GM20431 (cell line): ENCODE measurements around the gene MAGI3.
"Not testable (repeated sequence)": the region's sequence is repeated elsewhere in the genome, so short reads cannot be mapped to it uniquely, and the experiment has no call there.

Source experiments
- in situ Hi-C: fragments of 300-500 bp; cut with MseI, MboI; formaldehyde crosslinking; loops from one replicate; pipeline ENCODE4 v1.15.0; 2020; ENCODE audit warnings: low sequenced_read_pairs; ENCODE audit not compliant: unreplicated experiment

Gene MAGI3

DNA sequence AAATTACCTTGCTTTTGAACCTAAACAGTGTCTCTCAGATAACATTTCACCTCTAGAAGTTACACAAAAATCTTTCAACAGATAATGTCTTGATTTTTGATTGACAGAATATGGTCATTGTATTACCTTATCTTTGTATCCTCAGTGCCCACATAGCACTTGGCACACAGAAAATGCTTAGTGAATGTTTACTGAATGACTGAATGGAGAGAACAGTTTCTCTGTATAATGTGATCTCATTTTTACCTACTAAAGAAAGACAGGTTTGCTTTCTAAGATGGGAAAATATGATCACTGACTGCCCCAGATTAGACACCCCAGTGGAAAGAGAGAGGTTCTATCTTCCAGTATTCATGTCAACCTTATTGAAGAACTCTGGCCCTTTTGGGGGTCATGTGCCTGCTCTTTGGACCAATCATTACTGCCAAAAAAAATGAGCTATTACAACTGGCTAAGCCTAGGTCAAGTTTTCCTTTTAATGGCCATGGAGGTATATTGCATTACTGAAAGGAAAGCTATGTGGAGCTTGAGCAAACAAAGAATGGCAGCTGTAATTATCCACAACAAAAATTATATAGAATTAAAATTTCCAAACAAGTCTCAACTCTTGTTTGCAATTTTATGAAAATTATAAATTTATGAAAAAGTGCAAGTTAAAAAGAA is 117.4 kb downstream of the MAGI3 start:
- in situ Hi-C loops: no loop called here

DNA sequence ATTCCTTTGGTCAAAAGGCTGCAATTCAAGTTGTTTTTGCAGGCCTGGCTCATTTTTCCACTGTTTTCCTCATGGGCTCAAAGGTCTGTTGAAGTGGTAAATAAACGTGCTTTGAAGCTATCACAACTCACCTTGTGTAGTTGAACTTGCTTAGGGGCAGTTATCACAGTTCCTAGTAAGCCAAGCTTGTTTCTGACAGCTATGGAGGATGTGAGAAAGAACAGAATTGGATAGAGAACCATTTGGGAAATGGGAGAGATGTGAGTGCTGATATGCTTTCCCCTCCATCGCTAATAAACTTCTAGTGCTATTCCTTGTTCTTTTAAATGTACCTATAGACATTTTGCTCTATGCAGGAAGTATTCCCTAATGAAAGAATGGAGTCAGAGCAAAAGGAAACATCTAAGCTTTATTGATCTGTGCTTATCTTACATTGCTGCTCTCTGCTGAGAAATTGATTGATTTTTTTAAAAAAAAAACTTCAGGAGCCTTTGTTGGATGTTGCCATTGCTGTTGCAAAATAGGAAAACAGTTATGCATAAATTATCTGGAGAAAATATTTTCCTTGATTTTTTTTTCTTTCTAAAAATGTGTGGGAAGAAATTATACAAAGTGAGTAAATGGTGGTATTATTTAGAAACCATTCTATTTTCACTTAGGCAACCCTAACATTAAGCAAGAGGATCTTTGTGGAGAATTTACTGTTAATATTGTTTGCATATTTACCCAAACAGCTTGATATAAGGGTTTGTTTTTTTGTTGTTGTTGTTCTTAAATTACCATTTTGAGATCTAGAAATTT is 118.2 kb downstream of the MAGI3 start:
- in situ Hi-C loops: no loop called here

DNA sequence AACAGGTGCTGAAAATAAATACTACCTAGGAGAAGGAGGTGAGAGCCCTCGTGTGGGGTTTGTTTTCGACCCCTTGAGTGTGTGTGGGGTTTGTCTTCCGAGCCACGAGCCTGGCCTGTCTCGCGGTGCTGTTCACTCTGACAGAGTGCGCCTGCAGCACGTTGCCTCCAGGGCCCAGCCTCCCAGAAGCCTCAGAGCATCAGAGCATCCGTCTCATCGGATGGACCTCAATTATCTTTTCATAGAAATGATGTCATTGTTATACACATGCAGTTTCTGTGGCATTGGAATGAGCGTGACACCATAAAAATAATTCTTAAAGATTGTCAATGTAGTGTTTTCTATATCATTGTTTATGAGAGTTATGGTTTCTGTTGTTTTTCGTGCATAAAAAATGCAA is 119.5 kb downstream of the MAGI3 start:
- in situ Hi-C loops: not testable (repeated sequence)

DNA sequence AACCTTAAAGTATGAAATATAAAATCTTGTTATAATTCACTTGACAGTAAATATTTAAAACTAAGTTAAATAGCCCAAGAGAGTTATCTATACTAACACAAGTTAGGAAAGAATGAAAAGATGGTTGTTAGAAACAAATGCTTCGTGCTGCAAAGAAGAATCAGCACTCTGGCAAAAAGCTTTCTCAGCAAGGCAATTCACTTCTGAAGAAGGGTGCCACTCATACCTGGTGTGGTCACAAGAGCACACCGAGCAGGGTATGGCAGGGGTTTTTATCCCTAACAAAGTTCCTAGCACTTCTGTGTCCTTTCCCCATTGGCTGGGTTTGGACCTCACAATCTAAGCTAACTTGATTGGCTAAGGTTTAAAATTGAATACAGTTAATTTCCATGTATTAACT is 121.0 kb downstream of the MAGI3 start:
- in situ Hi-C loops: no loop called here

DNA sequence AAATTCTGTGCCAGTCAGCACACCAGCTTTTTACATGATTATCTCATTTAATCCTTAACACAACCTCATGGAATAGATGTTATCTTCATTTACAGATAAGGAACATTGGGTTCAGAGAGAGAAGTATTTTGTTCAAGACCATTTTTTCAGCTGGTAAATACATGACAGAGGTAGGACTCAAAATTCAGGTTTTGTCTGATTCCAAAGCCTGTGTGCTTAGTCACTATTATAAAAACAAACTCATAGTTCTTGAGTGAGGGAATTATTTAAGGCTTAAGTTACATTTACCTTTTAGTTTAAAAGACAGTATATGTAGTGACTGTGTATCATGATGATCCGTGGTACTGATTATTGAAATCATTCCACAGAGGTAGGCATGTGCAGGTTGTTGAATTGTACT is 125.2 kb downstream of the MAGI3 start:
- in situ Hi-C loops: no loop called here

DNA sequence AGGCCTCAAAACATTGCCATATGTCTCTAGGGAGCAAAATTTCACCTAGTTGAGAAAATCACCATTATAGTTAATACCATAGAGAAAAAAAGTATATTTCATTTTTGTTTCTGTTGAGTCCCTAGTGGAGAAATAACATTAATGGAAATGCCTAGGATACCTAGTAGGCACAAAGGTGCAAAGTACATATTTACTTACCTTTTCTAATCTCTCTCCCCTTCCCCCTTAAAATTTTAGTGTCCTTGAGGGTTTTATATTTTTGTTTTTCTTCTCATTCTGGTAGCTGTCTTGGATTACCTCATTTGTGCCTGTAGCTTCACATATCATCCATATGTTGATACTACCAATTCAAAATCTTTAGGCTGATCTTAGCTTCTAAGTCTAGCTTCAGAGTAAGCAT is 127.0 kb downstream of the MAGI3 start:
- in situ Hi-C loops: no loop called here

DNA sequence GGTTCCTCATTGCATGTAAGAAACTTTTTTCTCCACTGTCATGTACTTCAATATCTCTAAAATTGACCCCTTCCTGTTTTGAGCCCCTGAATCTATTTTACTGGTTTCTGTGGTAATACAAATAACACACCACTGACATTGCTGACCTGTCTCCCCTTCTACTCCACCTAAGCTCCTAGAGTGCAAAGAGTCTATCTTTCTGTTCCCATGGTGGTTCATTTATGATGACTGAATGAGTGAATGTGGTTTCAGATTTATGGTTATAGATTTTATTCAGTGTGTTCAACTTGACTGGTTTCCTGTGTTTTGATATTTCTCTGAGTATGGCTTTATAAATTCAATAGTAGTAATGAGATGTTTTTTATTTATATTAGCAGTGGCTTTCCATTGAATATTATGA is 127.7 kb downstream of the MAGI3 start:
- in situ Hi-C loops: no loop called here

DNA sequence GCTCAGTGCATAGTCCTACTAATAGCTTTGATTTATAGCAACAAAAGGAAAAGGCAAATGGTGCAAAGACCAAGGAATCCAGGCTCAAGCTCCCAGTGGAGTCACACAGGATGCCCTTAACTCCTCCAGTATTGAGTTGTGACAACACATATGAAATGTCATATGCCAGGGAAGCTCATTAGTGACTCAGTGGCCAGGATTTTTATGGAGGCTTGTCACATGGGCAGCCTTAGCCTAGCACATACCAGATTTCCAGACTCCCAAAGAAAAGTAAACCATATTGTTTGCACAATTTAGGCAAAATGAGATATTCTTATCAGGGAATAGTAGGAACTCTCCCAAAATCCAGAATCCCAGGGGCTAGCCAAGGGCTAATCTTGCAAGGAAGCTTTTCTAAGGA is 129.2 kb downstream of the MAGI3 start:
- in situ Hi-C loops: no loop called here

DNA sequence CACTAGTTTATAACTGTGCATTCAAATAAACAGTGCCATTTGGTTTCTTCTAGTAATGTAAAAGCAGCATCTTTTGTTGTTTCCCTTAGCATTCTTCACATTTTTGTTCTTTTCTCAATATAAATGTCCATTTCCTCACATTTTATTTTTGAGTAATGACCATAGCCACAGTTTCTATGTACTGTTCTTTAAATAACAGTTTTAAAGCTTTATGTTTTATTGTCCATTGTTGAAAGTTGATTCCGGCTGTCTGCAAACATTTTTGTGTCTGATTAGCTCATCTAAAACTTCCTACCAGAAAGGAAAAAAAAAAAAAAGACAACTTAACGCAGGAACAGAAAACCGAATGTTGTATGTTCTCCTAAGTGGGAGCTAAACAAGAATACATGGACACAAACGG is 139.7 kb downstream of the MAGI3 start:
- in situ Hi-C loops: no loop called here

DNA sequence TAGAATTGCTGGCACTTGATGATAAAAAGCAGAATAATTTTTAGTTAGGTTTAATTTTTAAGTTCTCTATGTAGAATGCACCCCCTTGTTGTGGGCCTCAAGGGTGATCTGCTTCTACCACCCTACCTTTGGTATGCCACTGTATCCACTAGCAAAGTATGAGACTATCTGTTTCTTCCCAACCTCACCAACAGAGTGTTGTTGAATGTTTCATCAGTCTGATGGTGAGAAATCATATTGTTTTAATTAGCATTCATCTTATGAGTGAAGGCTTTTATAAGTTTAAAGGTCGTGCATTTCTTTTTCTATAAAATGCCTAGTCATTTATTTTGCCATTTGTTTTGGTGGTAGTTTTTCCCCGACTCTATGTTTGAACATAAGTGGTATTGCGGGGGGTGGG is 141.0 kb downstream of the MAGI3 start:
- in situ Hi-C loops: no loop called here

DNA sequence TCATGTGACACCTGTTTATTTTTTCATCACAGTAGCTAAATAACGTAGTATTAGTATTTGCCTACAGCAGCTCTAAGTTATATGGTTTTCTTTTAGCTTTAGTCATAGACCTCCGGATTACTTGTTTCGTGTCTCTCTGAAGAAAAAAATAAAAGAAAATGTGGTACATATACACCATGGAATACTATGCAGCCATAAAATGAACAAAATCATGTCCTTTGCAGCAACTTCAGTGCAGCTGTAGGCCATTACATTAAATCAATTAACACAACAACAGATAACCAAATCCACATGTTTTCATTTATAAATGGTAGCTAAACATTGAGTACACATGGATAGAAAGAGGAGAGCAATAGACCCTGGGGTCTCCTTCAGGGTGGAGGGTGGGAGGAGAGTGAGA is 142.7 kb downstream of the MAGI3 start:
- in situ Hi-C loops: no loop called here

DNA sequence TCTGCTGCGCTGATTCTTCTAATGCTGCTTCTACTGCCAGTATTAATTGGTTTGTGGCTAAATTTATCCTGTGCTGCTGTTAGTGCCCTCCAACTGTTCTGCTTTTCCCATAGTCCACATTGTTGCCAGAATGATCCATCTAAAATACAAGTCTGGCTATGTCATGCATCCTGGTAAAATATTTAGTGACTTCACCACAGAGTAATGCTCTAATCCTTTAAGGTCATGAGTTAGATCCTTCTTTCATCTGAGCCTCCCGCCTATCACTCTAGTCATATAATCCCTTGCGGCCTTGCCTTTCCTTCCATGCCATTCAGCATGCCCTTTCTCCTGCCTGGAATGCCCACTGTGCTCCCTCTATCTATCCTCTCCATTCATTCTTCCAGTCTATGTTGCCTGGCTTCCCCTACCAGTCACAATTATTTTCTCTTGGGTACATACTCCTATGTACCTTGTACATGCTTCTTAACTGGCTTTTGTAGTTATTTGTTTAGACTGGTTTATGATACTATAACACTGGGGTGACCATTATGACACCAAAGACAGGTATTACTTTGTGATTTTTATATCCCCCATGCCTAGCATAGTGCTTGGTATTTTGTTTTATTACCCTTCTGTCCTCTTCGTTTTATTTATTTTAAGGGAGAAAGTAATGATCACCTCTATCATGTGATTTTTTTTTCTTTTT is 144.0 kb downstream of the MAGI3 start:
- in situ Hi-C loops: no loop called here

DNA sequence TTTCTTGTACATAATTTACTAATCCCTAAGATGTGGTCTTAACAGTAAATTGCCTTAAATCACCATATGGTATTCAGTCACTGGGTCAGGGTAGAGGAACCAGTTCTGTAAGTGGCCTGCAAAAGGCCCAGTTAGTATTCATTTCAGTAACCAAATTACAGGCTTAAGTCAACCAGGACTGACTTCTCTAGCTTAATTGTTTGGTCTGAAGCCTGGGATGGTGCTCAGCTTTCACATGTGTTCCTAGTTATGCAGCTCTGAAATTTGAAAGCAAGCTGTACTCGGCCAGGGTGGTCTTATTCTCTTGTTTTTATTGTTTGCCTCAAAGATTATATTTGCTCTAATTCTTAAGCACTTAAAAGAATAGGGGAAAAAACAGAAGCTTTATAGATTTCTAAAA is 144.6 kb downstream of the MAGI3 start:
- in situ Hi-C loops: no loop called here

DNA sequence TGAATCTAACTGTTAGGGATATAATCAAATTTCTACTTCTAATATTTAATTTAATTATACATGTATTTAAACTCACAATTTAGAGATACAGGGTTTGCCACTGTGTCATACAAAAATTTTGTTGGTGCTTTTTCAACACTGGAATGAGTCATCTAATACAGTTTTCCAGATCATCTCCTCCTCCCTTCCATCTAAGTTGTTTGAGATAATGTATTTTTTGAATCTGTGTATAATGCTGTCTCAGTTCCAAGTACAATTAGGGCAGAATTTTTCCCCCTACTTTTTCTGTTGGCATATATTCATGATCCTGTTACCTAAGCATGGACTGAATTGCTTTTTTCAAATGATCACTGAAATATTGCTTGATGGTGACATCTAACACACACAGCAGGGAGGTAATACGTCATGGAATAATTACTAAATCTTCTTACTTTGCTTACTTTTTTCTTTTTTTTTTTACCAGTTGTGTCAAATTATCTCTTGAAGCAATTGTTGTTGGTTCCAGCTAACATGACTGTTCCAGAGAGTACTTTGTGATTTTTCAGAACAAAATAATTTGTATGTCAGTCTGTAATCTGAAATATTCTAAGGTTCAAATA is 146.0 kb downstream of the MAGI3 start:
- in situ Hi-C loops: no loop called here

DNA sequence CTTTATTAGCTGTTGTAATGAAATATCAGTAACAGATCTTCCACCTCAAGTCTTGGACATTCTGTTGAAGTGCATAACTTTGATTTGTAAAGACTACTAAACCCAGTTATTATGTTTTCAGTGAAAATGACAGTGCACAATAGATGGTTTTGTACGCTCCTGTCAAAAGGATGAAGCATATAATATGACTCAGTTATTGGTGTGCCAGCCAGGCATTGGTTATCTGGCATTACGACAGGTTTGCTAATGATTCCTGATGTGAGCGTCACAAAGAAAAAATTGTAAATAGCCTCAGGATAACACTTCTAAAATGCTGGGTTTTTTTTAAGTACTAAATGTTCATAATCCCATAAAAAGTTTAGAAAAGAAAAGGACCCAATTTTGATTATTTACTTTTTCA is 147.9 kb downstream of the MAGI3 start:
- in situ Hi-C loops: no loop called here

DNA sequence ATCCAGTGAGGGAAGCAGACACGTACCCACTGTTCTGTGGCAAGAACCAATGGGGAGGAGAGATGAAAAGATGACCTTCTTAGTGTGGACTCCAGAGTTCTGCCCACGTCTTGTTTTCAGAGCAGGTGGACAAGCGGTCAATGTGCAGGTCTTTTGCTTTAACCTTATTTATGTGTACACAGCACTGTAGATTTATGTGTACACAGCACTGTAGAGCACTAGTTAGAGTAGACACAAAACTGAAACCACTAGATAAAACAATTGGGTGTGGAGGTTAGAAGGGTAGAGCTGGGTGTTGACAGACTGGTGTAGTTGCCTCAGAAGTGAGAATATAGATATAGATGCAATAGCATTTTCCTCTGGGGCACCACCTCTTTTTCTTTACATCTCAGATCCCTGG is 150.0 kb downstream of the MAGI3 start:
- in situ Hi-C loops: no loop called here

DNA sequence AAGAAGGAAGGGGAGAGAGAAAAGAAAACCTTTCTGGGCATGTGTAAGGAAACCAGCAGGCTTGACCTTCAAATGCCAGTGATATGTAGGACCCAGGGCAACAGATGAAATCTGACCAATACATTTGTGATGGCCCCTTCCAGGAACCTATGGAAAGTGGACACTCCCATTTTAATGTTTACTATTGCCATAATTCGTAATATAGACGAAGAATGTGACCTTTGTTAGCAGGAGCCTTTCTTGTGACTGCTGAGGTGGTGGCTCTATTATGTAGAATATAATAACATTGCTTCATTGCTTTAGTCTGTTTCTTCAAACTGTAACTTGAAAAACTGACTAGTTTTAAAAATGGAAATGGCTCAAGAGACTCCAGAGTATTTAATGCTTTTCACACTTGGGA is 150.8 kb downstream of the MAGI3 start:
- in situ Hi-C loops: no loop called here

DNA sequence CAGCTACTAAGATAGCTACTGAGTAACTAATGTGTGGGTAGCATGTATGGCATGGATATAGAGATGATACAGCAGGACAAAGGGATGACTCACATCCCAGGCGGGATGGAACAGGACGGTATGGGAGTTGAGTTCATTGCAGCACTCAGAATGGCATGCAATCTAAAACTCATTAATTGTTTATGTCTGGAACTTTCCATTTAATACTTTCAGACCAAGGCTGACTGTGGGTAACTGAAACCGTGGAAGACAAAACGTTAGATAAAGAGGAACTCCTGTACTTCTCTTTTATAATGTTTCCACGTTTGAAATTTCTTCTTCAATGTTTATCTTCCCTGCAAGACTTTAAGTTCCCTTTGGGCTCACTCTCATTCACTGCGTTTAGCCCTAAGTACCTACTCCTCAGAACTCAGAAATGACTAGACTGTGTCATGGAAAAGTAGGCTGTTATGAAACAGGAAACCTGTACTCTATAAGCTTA is 151.9 kb downstream of the MAGI3 start:
- in situ Hi-C loops: no loop called here

DNA sequence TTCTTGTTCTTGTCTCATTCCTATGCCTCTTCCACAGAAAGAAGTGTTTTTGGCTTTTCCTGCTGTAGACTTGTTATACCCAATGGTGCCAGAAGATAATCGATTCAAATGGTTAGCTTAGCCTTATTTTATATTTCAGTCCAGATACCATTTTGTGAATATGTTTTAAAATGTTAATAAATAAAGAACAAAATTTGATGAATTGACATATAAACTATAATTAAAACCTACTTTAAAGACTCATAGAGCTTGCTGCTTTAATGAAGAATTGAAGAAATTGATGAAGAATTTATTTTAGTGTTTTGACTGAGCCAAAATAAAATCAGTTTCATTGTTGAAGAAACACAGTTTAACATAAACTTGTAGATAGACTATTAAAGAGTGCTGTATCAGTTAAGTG is 152.8 kb downstream of the MAGI3 start:
- in situ Hi-C loops: no loop called here

DNA sequence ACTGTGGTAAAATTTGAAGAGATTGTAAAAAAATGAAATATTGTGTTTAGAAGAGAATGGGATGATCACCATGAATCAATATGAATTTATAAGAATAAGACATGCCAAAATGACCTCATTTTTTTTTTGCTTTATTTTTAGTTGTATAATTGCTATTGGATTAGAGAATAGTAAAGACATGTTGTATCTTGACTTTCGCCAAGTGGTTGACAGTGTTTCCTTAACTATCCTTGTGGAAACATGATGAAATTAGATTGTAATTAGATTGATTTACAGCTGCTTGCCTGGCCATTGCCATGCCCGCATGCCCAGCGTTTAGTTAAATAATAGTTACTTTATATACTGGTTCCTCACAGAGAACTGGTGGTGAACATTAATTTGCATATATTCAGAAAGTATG is 154.9 kb downstream of the MAGI3 start:
- in situ Hi-C loops: no loop called here

DNA sequence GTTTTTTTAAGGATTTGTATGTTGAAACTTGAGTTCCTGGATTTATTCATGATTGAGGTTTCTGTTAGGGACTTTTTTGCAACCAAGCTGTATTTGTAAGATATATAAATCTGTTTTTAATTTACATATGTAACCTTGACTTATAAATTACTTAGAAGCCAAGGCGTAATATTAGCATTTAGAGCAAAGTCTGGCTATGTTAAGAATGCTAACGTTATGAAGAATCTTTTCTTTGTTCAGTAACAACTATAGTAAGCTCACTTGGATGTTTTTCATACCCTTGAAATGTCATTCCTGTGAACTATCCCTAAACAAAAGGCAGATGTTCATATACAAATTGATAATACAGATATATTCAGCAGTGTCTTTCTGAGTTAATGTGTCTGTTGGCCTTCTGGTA is 155.3 kb downstream of the MAGI3 start:
- in situ Hi-C loops: no loop called here
